ENCODE data around the gene TMEM250.
"Not testable (repeated sequence)": the region's sequence is repeated elsewhere in the genome, so short reads cannot be mapped to it uniquely, and the experiment has no call there.

The TMEM250 gene

DNA sequence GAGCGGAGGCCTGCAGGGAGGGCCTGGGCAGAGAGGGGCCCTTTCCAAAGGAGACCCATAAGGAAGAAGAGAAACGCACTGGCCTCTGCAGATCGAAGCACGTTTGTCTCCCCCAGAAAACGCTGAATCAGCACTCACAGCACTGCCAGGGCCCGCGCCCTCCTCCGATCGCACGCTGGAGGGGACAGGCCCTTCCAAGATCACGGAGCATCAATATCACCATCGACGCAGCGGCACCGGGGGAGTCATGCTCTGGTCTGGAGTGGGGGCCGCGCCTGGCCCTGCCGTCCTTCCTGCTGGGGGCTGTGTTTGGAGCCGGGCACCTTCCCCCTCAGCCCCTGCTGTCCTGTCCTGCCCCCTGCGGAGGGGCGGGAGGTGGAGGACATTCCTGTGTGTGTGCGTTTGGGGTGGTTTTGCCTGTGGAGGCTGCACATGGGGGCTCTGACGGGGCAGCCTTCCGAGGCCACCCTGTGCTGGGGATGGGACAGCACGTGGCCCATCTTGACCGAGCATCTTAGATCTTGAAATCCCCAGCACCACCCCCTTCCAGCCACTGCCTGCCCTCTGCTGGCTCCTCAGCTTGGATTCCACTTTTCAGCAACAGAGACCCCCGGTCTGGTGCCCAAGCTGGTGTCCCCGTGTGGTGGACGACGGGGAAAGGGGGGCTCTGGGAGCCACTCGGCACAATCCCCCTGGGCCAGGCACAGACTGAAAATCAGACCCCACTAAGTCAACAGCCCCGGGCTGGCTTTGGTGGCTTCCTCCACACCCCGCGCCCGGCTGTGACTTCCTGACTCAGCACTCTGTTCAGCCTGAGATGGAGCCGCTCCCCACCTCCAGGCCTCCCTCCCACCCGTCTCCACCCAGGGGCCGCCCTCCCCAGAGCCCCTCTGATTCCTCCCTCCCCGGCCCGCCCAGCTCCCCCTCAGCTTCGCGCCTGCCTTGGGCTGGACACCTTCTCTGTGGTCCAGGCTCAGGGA, 8.3 kb downstream of the TMEM250 start:
- peak in 1 of 2 experiments; percentile 77 for DNase-seq

DNA sequence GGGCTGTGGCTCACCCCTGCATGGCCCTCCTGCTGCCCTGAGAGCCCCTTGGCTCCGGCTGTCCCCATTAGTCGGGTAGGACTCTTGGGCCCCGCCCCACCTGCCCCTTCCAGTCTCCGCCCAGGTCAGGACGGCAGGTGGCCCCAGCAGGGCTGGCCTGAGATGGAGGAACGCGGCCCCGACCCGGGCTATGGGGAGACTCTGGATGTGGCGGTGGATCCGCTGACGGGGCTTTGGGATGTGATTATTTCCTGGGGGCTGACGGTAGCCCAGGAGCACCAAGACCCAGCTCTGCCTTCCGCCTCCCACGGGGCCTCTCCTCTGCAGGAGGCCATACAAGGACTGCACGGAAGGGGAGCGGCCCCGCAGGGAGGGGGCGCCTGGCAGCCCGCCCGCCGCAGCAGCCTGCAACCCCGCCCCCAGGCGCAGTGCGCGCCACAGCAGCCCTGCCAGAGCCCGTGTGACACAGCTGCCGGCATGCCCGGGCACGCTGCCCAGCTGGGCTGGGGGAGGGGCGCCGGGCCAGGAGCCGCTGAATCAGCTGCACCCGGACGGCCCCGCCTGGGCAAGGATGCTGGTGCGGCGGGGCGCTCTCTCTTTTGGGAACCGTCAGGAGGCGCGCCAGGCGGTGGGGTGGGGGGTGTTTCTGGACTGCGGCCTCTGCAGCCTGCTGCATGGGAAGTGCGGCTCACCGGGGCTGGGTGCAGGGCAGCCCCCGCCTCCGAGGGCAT, 9.2 kb downstream of the TMEM250 start:
- DNase-seq, result peak; percentile 92 to 96

DNA sequence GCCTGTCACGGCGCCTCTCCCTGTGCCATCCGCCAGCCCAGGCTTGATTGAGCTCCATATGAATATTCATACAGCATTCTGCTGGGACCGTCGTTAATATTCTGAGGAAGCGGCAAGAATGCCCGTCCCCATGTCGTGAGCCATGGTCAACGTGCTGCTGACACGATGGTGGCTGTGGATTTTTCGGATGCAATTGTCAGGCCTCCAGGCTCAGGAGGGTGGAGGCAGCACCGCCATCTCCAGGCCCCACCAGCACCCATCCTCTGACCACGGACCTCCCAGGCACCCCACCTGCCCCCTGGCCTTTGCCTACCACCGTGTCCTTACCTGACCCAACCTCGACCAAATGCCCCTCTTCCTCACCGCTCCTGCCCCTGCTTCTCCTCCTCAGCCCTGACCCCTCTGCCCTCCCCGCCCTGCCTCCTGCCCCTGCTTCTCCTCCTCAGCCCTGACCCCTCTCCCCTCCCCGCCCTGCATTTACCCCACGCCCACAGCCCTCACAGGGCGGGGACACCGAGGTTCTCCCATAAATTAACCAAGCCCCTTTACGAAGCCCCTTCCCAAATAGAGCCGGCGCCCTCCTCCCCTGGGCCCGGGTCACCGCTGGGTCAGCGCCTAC, 9.9 kb downstream of the TMEM250 start:
- no peak for DNase-seq

DNA sequence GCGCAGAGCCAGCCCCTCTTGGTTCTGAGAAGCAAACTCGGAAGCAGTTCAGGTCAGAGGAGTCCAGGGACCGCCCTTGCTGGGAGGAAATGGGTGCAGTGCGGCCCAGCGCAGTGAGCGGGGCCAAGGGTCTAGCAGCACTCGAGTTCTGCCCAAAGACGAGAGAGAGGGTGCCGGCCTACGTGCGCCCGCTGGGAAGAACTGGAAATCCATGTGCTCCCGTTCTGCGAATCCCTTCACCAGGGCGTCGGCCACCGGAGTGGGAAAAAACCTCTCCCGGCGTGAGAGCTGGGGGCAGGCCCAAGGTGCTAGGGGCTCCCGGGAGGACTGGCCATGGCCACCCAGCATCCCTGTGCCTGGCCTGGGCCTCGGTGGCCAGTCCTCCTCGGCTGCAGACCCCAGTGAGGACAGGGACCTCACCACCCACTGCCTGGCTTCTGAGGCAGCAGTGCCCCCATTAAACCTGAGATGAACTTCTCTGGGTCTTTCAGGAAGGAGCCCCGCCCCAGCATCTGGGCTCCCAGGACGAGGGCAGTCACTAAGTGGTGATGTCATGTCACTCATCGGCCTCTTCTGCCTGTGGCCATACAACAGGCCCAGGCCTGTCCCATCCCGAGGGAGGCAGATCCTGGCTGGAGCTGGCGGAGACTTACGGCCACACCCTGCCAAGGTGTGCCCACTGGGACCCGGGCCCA, 10.6 kb downstream of the TMEM250 start:
- peak; percentile 67 to 91 for DNase-seq

DNA sequence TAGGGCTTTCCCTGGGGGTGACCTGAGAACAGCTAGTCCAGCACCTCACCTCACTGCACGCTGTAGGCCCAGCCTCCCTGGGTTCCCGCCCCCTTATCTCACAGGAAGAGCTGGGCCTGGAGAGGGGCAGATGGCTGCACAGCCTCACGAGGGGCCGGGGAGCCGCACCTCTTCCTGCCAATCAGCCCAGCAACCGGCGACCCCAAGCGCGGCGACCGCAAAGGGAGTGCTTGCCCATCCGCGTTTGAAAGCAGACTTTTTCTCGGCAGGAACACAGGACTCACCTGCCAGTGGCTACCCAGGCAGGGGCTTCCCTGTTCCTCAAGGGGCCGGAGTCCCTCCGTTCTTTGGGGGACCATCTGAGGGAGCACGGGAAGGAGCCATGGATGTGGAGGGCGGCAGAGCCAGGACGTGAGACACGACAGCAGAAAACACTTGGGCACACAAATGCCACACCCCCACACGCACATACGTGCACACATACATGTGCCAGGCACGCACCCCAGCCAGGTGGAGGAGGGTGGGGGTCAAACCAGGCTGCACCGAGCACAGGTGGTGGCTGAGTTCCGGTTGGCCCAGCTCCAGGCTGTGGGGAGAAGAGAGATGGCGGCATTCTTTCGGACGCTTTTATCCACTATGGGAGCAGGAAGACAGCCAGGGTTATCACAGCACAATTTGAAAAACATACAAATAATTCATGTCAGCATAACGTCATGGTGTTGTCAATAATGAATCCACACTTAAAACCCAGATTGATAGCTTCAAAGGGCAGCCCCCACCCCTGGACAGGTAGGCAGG, 11.3 kb downstream of the TMEM250 start:
- peak; percentile 74 to 85 for DNase-seq

DNA sequence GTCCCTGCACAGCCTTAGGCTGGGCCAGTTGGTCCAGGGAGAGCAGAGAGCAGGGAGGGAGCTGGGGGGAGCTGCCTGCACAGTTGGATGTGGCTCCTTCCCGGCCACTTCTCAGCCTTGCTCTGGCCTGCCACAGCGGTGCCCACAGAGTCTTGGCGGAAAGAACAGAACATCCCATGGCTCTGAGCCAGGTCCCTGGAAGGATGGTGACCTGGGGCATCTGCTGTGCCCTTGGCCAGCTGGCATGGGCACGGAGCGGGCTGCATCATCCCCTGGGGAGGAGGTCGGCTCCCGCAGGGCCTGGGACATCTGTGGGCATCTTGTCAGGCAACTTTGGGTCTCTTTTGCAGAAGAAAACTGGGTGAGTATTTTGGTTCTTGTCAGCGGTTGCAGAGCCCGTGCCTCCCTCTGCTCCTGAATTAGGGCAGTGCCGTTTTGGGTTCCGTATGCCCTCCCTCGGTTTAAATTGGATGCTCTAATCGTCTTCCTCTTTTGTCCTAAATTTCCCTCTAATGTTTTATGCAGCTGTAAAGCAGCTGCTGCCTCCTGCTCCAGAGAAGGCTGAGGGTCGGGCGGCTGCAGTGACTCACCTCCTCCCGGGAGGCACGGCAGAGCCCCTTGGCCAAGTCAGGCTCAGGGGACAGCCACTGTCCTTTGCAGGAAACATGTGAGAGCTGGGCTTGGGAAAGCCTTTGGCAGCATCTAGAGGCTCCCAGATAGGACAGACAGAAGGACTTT, 13.1 kb downstream of the TMEM250 start:
- DNase-seq, result peak in 1 of 2 experiments; percentile 33

DNA sequence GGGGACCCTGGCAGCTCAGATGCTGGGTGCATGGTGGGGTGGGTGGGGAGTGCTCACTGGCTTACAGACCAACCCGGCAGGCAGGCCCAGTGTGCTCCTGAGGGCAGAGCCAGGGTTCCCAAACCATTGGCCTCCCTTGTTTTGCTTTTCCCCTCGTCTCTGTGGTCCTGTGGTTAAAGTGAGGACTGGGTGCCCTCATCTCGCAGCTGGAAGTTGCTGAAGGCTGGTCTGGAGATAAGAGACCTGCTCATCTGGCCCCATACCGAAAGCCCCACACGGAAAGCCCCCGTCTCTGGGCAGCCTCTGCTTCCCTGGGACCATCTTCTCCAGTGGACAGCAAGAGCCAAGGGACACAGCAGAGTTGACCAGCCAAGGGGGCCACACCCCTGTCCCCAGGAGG, 13.8 kb downstream of the TMEM250 start:
- no peak for DNase-seq

DNA sequence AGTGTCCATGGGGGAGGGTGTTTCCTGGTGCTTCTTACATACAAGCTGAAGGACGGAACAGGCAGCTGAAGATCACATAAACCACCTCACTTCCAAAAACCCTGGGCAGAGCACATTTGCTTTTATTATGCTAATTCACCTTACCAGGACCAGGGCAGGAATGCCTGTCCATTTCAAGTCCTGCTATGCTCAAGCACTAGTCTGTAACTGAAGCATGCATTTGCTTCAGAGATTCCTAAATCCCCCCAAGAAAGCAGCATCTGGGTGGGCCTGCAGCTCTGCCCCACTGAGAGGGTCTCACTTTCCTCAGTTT, 14.2 kb downstream of the TMEM250 start:
- no peak for DNase-seq

DNA sequence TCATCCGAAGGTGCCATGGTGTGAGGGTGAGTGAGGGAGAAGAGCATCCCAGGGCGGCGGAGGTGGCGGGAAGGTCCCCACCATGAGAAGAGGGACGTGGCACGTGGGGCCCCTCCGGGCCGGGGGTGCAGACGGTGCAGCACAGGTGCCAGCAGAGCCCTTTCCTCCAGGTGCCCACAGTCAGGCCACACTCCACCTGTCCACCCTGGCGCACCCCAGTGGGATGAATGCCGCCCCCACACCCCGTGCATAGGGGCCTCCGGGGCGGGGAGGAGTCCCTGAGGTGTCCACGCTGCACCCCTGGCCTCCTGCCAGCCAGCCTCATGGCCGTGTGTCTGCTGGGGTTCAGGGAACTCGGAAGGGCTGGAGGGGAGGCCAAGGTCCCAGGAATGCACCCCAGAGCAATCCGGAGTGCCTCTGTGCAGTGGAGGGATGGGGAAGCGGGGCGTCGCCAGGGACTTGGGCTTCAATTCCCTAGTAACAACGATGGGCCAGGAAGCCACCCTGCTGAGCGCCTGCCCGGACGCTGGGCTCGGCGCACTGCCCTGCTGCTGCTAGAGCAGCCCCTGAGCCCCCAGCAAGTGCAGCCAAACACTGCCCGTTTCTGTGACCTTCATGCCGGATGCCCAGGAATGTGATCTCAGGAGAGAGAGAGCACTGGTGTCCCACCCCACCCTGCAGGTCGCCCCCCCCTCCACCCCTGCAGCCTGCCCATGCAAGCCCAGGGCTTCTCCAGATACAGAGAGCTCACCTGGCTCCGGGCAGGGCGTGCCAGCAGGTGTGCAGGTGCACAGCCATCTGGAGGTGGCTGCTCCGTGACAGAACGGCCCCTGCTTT, 14.8 kb downstream of the TMEM250 start:
- peak in 1 of 2 experiments; percentile 44 for DNase-seq

DNA sequence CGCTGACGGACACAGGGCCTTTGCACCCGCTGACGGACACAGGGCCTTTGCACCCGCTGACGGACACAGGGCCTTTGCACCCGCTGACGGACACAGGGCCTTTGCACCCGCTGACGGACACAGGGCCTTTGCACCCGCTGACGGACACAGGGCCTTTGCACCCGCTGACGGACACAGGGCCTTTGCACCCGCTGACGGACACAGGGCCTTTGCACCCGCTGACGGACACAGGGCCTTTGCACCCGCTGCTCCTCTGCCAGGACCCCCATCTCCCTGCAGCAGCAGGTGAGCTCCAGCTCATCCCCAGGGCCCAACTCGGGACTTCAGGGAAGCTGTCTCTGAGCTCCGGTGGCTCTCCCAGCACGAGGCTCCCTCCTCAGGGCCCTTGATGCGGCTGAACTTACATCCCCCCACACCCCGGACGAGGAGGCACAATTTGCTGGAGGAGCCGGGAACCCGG, 17.0 kb downstream of the TMEM250 start:
- DNase-seq, result not testable (repeated sequence)

DNA sequence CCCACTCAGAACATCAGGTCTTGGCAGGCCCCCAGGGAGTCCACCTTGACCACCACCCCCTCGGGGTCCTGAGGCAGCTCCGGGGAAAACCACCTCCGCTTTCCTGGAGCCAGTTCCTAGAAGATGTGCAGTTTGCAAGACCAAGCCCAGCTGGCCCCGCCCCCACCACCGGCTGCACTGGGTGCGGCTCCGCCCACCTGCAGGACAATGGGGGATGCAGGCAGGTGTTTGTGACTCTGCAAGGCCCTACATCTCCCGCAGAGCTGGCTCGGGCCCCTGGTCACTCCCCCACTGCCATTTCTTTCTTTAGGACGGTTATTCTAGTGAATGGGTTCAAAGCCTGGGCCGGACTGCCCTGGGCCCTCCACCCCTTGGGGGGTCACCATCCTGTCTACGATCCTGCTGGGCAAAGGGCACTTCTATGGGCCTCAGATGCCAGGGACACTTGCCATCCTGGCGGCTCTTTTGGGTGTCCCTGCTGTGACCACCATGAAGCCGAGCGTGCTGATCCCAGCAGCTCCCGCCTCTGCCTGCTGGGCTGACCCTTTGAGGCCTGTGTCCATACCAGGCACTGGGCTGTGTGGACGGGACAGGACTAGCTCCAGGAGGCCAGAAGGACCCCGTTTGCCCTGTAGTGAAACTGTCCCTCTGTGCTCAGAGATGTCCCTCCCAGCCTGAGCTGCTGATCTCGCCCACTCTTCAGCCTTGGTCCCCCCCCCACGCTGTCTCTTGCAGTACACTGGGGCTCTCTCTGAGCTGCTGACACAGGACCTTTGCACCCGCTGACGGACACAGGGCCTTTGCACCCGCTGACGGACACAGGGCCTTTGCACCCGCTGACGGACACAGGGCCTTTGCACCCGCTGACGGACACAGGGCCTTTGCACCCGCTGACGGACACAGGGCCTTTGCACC, 17.7 kb downstream of the TMEM250 start:
- DNase-seq, result peak; percentile 71 to 82

DNA sequence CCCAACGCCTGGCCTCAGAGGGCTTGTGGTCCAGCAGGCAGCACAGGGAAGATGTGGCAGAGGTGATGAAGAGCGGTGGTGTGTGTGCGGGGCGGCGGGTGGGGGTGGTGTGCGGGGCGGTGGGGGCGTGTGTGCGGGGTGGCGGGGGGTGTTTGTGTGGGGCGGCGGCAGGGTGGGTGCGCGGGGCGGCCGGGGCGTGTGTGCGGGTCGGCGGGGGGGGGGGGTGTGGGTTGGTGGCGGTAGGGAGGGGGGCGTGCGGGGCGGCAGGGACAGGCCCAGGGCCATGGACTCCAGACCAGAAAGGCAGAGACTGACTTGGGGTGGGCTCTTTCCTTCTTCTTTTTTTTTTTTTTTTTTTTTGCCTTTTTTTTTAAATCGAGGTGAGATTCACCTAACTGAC, 19.1 kb downstream of the TMEM250 start:
- no peak for DNase-seq

DNA sequence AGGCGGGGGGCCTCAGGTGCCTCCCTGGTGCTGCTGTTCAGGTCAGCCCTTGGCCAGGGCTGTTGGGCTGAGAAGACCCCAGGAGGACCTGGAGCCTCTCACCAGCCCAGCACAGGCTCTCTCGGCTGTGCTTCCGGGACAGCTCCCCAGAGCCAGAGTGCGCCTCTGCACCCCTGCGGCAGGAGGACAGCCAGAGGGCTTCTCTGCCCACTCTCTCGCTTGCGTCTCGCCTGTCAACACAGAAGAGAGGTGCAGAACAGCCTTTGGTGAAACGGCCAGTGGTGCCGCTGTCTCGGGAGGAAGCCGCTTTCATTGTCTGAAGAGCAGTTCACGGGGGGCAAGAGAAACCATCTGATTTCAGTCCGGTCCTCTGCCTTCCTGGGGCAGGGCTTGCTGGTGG, 19.8 kb downstream of the TMEM250 start:
- no peak for DNase-seq

DNA sequence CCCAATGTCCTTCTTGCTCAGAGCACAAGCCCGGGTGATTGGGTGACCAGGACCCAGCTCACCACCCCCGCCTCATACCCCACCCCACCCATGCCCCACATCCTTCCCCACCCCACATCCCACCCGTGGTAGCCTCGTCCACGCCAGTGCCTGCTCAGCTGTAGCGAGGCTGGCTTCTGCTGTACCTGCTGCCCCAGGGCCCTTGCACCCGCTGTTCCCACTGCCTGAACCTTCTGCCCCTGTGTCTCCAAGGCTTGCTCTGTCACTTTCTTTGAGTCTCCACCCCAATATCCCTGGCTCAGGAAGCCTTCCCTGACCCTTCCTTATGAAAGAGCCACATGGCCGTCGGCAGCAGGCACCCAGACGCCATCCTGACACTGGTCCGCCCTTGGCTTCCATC, 20.5 kb downstream of the TMEM250 start:
- DNase-seq, result no peak

DNA sequence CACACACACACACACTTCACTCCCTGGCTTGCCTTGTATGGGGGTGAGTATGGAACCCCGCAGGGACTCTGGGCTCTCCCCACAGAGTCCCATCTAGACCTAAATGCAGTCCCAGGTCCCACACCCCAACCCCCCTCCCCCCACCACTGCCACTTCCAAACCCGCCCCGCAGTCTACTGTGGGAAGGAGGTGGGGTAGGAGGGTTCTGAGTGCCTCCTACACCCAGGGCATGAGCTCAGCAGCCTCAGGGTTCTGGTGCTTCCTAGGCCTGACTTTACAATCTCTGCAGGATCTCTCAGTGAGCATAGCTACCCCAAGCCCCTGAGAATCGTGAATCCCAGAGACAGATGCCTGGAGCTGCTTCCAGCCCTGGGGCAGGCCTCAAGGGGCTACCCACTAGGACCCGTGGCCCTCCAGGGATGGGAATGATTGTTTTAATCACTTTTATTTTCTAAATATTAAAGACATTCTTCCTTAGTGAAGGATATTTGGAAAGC, 22.1 kb downstream of the TMEM250 start:
- no peak for DNase-seq

DNA sequence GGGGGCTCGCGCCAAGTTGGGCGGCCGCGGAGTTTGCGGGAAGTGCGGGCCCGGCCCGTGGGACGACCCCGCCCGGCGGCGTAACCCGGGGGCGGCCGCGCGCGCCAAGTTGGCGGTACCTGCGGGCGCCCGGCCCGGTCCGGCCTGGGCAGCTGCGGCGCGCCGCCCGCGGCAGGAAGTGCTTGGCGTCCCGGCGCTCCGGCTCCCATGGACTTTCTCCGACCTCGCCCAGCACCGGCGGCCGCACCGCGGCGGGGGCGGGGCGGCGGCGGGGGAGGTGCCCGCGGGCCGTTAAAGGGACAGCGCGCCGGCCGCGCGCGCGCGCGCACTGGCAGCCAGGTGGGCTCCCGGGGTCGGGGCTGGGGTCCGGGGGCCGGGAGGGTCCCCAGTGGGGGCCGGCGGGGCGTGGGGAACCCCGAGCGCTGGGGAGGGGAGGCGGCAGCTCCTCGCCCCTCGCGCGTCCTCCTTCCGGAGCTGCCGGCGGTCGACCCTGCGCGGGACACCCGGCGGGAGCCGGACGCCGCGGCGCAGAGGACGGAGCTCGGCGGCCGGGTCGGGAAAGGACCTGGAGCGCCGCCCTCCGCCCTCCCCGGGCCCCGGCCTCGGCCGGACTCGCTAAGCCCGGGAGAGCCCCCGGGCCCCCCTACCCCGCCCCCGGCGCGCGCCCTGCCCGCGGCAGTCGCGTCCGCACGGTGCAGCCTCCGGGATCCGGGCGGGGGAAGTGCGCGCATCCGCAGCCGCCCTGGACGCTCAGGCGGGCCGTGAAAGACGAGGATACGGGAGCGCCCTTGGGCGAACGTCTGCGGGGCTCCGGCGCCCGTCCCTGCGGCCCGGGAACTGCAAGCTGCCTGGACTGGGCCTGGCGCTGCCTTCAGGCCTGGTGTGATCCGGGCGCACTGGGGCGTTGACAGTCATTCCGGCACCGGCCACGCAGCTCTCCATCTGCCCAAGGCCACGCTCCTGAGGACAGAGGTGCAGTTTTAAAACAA, 23.3 kb downstream of the TMEM250 start, which contains the start of gene NACC2:
Gene NACC2, minus strand, starts transcription at position 220 of the 989 bp plus-strand sequence. CDS start 44,768 bp downstream, outside the sequence.
- peak in 1 of 2 experiments; percentile 62 for DNase-seq

All from SHP77 (cell line).